GM06990 (cell line): ENCODE results near the gene FEM1C.

Experiments used
- DNase-seq: peaks from one replicate; pipeline ENCODE4 v3.0.0-alpha.2; 2011; ENCODE audit not compliant: insufficient read length; ENCODE audit errors: extremely low read depth
- H3K27me3 ChIP-seq: replicated peaks from 2 replicates; pipeline ENCODE4 v1.6.0; 2011; ENCODE audit warnings: low read length; ENCODE audit not compliant: control insufficient read depth, insufficient read depth
- H3K36me3 ChIP-seq: 2 replicates; pipeline ENCODE4 v1.5.1; 2011; ENCODE audit warnings: low read length; ENCODE audit not compliant: control insufficient read depth, insufficient read depth
- H3K4me3 ChIP-seq: replicated peaks from 2 replicates; pipeline ENCODE4 v1.5.1; 2011; ENCODE audit warnings: low read depth, mild to moderate bottlenecking, control low read depth, low read length
- TF ChIP-seq, protein P1 (sequence below): IDR thresholded peaks from 2 replicates; pipeline ENCODE4 v1.5.1; 2011; ENCODE audit warnings: low read length, control low read depth, mild to moderate bottlenecking, inconsistent platforms; ENCODE audit not compliant: insufficient read depth, poor library complexity, severe bottlenecking

FEM1C gene

DNA sequence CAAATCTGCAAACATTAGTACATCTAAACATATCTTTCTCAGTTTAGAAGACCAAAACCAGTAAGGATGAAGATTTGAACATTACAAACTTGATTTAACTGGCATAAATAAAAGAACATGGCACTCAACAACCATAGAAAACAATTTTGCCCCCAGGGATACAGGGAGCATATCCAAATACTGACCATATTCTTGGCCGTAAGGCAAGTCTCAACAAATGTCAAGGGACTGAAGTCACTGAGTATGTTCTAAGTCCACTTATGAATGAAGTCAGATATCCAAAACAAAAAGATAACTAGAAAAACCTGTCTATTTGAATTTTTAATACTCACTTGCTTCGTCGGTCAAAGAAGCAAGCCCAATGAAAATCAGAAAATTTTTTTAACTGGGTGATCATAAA is 14.1 kb downstream of the FEM1C start:
- Histone ChIP-seq H3K27me3 (no peaks in the 10 kb centered on the region), H3K4me3 (no peak overlapping the region), H3K36me3 (no peaks in the 10 kb centered on the region; the same call in 1 of the 2 replicates)
- DNase-seq, result no peak
- TF ChIP-seq, protein P1, sequence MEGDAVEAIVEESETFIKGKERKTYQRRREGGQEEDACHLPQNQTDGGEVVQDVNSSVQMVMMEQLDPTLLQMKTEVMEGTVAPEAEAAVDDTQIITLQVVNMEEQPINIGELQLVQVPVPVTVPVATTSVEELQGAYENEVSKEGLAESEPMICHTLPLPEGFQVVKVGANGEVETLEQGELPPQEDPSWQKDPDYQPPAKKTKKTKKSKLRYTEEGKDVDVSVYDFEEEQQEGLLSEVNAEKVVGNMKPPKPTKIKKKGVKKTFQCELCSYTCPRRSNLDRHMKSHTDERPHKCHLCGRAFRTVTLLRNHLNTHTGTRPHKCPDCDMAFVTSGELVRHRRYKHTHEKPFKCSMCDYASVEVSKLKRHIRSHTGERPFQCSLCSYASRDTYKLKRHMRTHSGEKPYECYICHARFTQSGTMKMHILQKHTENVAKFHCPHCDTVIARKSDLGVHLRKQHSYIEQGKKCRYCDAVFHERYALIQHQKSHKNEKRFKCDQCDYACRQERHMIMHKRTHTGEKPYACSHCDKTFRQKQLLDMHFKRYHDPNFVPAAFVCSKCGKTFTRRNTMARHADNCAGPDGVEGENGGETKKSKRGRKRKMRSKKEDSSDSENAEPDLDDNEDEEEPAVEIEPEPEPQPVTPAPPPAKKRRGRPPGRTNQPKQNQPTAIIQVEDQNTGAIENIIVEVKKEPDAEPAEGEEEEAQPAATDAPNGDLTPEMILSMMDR, result no peak

DNA sequence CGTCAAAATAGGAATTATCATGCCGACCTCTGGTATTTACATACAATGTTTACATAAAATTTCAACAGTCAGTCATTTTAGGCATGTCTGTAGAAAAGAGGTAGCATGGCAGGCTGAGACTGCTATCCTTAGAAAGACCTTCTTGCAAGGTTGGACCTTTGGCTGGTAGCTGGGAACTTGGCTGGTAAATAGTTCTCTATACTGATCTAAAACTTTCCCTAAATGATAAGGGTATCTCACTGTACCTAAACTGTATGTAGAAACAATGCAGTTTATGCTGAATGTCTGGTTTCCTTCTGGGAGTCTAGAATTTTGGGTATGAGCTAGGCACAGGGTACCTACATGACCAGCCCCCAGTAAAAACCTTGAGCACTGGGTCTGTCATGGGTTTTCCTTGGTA is 18.0 kb downstream of the FEM1C start:
- H3K27me3 ChIP-seq, result no peaks in the 10 kb centered on the region
- DNase-seq, result no peak
- TF ChIP-seq, protein P1, result no peak
- H3K36me3 ChIP-seq, result peaks cover 5% of the 10 kb centered on the region
- H3K4me3 ChIP-seq, result no peak overlapping the region

DNA sequence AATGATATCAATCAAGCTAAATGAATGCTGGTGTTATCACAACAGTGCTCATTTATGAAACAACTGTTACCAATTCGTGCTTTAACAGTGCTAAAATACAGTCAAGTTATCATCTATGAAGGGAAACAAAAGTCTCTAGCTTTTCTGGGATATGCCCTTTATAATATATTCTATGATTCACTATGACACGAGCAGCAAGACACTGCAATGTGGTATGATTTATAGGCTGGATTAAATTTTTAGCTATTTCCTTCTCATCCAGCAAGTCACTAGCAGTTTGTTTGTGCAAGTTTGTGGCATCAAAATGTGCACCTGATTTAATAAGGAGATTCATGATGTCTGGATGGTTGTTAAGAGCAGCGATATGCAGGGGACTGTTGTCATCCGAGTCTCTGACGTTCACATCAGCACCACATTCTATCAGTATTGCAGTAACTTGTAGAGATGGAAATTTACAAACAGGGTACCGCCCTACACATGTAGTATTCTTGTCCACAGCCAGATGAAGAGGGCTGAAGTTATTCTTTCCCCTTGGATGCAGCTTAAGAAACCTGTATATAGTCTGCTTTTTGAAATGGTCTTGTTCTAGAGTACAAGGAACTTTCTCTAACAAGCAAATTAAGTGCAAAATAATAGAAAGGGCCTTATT is 20.3 kb downstream of the FEM1C start:
- peaks cover 5% of the 10 kb centered on the region for H3K36me3 ChIP-seq
- no peaks in the 10 kb centered on the region for H3K27me3 ChIP-seq
- DNase-seq, result no peak
- no peak overlapping the region for H3K4me3 ChIP-seq
- TF ChIP-seq, protein P1, result no peak

DNA sequence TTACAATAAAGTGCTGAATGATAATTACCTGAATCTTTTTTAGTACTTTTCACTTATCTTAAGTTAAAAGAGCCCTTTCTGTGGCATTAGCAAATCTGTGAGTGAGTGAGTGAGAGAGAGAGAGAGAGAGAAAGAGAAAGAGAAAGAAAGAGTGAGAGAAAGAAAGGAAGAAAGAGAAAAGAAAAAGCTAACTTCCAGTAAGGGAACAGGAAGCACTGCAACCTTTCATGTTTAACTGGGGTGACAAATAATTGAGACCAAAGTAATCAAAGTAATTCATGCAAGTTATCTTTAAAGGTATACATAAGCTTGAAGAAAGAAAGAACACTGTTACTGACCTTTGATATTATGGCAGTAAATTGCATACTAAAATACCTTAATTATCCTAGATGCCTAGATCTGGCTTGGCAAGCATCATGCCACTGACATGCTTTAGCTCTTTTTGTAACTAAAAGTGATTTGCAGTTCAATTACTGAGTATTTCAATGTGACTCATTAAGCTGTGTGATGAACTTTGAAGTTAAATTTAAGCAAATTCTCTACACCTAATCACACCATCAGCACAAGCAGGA is 21.7 kb downstream of the FEM1C start:
- TF ChIP-seq, protein P1, result no peak
- H3K4me3 ChIP-seq, result no peak overlapping the region
- DNase-seq, result no peak
- no peaks in the 10 kb centered on the region for H3K27me3 ChIP-seq
- peaks cover 5% of the 10 kb centered on the region for H3K36me3 ChIP-seq

DNA sequence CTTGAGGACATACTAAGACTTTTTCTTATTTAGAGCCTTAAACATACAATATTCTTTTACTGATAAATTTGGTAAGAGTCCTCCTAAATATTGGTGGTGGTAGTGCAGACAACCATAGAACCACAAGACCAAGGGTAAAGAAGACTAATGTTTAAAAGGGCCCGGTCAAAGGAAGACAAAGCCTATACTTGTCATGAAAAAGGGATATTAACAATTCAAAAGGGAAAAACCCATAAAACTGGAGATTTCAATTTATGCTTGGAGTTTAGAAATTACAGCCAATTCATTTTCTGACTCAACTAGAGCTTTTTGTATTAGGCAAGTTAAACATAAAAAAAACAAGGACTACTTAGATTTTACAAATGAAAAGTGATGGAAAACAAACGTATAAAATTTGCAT is 24.4 kb downstream of the FEM1C start:
- no peak overlapping the region for H3K4me3 ChIP-seq
- DNase-seq, result no peak
- H3K27me3 ChIP-seq, result no peaks in the 10 kb centered on the region
- TF ChIP-seq, protein P1, result no peak
- H3K36me3 ChIP-seq, result peaks cover 5% of the 10 kb centered on the region
